Fibroblast of skin of left biceps (primary cell): Measurements from ENCODE around the gene NGEF.

Experiments used
- DNase-seq, 2 experiments: peaks; one replicate each; pipeline ENCODE4 v3.0.0-alpha.2; 2013; ENCODE audit warnings: low read depth in 2 of 2

Gene NGEF

GRCh38 chr2:232838406-232838874 lies 174.6 kb downstream of the NGEF start:
- DNase-seq, result no peak

- DNase-seq, result no peak
These were observed 176.1 kb downstream of the NGEF start for GRCh38 chr2:232836934-232837333.

- DNase-seq, result no peak
These were observed 177.3 kb downstream of the NGEF start for GRCh38 chr2:232835687-232836208.

- no peak for DNase-seq
These were observed 179.2 kb downstream of the NGEF start for GRCh38 chr2:232833830-232834229.

GRCh38 chr2:232831496-232831895 lies 181.6 kb downstream of the NGEF start:
- no peak for DNase-seq

- DNase-seq, result no peak
These were observed 183.1 kb downstream of the NGEF start for GRCh38 chr2:232829988-232830387.
